ENCODE measurements around the gene MS4A10. TPM values are rescaled to one million over a fixed set of nuclear protein-coding genes. Genes with fewer than 3 reads are reported as not detected.
"Not testable (repeated sequence)": the region's sequence is repeated elsewhere in the genome, so short reads cannot be mapped to it uniquely, and the experiment has no call there.

The MS4A10 gene
- total RNA-seq, 2 experiments from 2014 or later, result not detected

- H3K36me3 Mint-ChIP-seq (ENCODE audit: low read depth), result no peaks in the 10 kb centered on the region
- no peak for DNase-seq
Observed at GRCh38 chr11:60757231-60757800, 27.8 kb upstream of the MS4A10 start.

GRCh38 chr11:60758671-60759070 lies 26.5 kb upstream of the MS4A10 start:
- H3K4me3 Mint-ChIP-seq; H3K4me1 Mint-ChIP-seq; H3K36me3 Mint-ChIP-seq (ENCODE audit: low read depth); H3K27ac Mint-ChIP-seq; H3K9me3 Mint-ChIP-seq; DNase-seq; CTCF ChIA-PET; POLR2A ChIA-PET: not testable (repeated sequence)
- peaks cover 33% of the 10 kb centered on the region for H3K27me3 Mint-ChIP-seq

More at GRCh38 chr11:60757231-60757800, 27.8 kb upstream of the MS4A10 start:
- H3K4me3 Mint-ChIP-seq, result no peak overlapping the region
- H3K27me3 Mint-ChIP-seq, result peaks cover 38% of the 10 kb centered on the region
- ChIA-PET CTCF (interaction anchor here (1.3 to 1.6 kb wide), 2 partner anchors 8 to 18 kb away, joined by 5 to 7 read pairs; no protein-coding TSS in a partner anchor), POLR2A (no interaction called here)
- no peaks in the 10 kb centered on the region for H3K4me1 Mint-ChIP-seq
- H3K9me3 Mint-ChIP-seq, result no peaks in the 10 kb centered on the region
- H3K27ac Mint-ChIP-seq, result no peak overlapping the region

- DNase-seq; H3K4me3 Mint-ChIP-seq; H3K9me3 Mint-ChIP-seq; H3K4me1 Mint-ChIP-seq; H3K27ac Mint-ChIP-seq; CTCF ChIA-PET; POLR2A ChIA-PET; H3K36me3 Mint-ChIP-seq (ENCODE audit: low read depth): not testable (repeated sequence)
- H3K27me3 Mint-ChIP-seq, result peaks cover 33% of the 10 kb centered on the region
Observed at GRCh38 chr11:60759438-60760225, 25.5 kb upstream of the MS4A10 start.

GRCh38 chr11:60761436-60762190 lies 23.5 kb upstream of the MS4A10 start:
- Mint-ChIP-seq H3K27me3 (peaks cover 34% of the 10 kb centered on the region), H3K4me1 (peaks cover 5% of the 10 kb centered on the region), H3K36me3 (ENCODE audit: low read depth) (no peaks in the 10 kb centered on the region), H3K4me3 (no peak overlapping the region), H3K9me3 (no peaks in the 10 kb centered on the region), H3K27ac (no peak overlapping the region)
- CTCF ChIA-PET, result interaction anchor here (0.9 to 6.3 kb wide), 4 partner anchors 11 to 399 kb away, joined by 3 to 83 read pairs (median 5); no protein-coding TSS in a partner anchor
- POLR2A ChIA-PET, result no interaction called here
- no peak for DNase-seq

- CTCF ChIA-PET, result interaction anchor here (0.6 to 6.3 kb wide), 8 partner anchors 9 to 400 kb away, joined by 3 to 83 read pairs (median 4); no protein-coding TSS in a partner anchor
- DNase-seq, result no peak
- Mint-ChIP-seq H3K27ac (no peak overlapping the region), H3K4me3 (no peak overlapping the region), H3K4me1 (peaks cover 5% of the 10 kb centered on the region), H3K36me3 (ENCODE audit: low read depth) (no peaks in the 10 kb centered on the region), H3K27me3 (peaks cover 34% of the 10 kb centered on the region), H3K9me3 (no peaks in the 10 kb centered on the region)
- POLR2A ChIA-PET, result no interaction called here
Observed at GRCh38 chr11:60762851-60763691, 22.1 kb upstream of the MS4A10 start.

GRCh38 chr11:60763692-60764369 lies 21.3 kb upstream of the MS4A10 start:
- H3K4me1 Mint-ChIP-seq, result peaks cover 5% of the 10 kb centered on the region
- POLR2A ChIA-PET, result no interaction called here
- H3K36me3 Mint-ChIP-seq (ENCODE audit: low read depth), result no peaks in the 10 kb centered on the region
- peaks cover 28% of the 10 kb centered on the region for H3K27me3 Mint-ChIP-seq
- no peak overlapping the region for H3K27ac Mint-ChIP-seq
- H3K4me3 Mint-ChIP-seq, result no peak overlapping the region
- H3K9me3 Mint-ChIP-seq, result no peaks in the 10 kb centered on the region
- DNase-seq, result no peak
- CTCF ChIA-PET, result interaction anchor here (0.8 to 6.3 kb wide), 4 partner anchors 14 to 131 kb away, joined by 3 to 83 read pairs (median 4); no protein-coding TSS in a partner anchor

GRCh38 chr11:60764879-60765278 lies 20.3 kb upstream of the MS4A10 start:
- POLR2A ChIA-PET, result no interaction called here
- H3K9me3 Mint-ChIP-seq, result no peaks in the 10 kb centered on the region
- no peak overlapping the region for H3K4me3 Mint-ChIP-seq
- no peaks in the 10 kb centered on the region for H3K36me3 Mint-ChIP-seq (ENCODE audit: low read depth)
- no peak overlapping the region for H3K27ac Mint-ChIP-seq
- CTCF ChIA-PET, result interaction anchor here (1.1 to 6.3 kb wide), 5 partner anchors 8 to 401 kb away, joined by 3 to 83 read pairs (median 3); partner anchors contain the start of gene MS4A15
- H3K27me3 Mint-ChIP-seq, result peaks cover 17% of the 10 kb centered on the region
- DNase-seq, result no peak
- H3K4me1 Mint-ChIP-seq, result peaks cover 5% of the 10 kb centered on the region

- Mint-ChIP-seq H3K9me3 (no peaks in the 10 kb centered on the region), H3K36me3 (ENCODE audit: low read depth) (no peaks in the 10 kb centered on the region), H3K27ac (no peak overlapping the region), H3K4me1 (peaks cover 5% of the 10 kb centered on the region), H3K27me3 (peaks cover 12% of the 10 kb centered on the region), H3K4me3 (no peak overlapping the region)
- CTCF ChIA-PET, result interaction anchor here (1.1 to 6.3 kb wide), 5 partner anchors 9 to 402 kb away, joined by 3 to 83 read pairs (median 3); partner anchors contain the start of gene MS4A15
- POLR2A ChIA-PET, result no interaction called here
- DNase-seq, result no peak
Observed at GRCh38 chr11:60765355-60765754, 19.8 kb upstream of the MS4A10 start.

- ChIA-PET POLR2A (no interaction called here), CTCF (interaction anchor here (1.0 to 6.3 kb wide), 4 partner anchors 10 to 421 kb away, joined by 3 to 83 read pairs (median 5); partner anchors contain the start of gene MS4A15)
- H3K27me3 Mint-ChIP-seq, result peaks cover 4% of the 10 kb centered on the region
- H3K27ac Mint-ChIP-seq, result no peak overlapping the region
- no peaks in the 10 kb centered on the region for H3K36me3 Mint-ChIP-seq (ENCODE audit: low read depth)
- peaks cover 5% of the 10 kb centered on the region for H3K4me1 Mint-ChIP-seq
- DNase-seq, result no peak
- H3K9me3 Mint-ChIP-seq, result no peaks in the 10 kb centered on the region
- no peak overlapping the region for H3K4me3 Mint-ChIP-seq
Observed at GRCh38 chr11:60766547-60766946, 18.6 kb upstream of the MS4A10 start.

- Mint-ChIP-seq H3K36me3 (ENCODE audit: low read depth) (no peaks in the 10 kb centered on the region), H3K4me1 (peaks cover 5% of the 10 kb centered on the region), H3K27ac (no peak overlapping the region), H3K27me3 (peaks cover 4% of the 10 kb centered on the region), H3K9me3 (no peaks in the 10 kb centered on the region), H3K4me3 (no peak overlapping the region)
- CTCF ChIA-PET, result interaction anchor here (1.0 to 6.3 kb wide), 2 partner anchors 10 to 421 kb away, joined by 3 to 83 read pairs; no protein-coding TSS in a partner anchor
- POLR2A ChIA-PET, result no interaction called here
- peak; percentile 21 for DNase-seq
Observed at GRCh38 chr11:60767388-60767811, 17.7 kb upstream of the MS4A10 start.

- POLR2A ChIA-PET, result no interaction called here
Observed at GRCh38 chr11:60768202-60768601, 16.9 kb upstream of the MS4A10 start.

GRCh38 chr11:60769273-60769672 lies 15.9 kb upstream of the MS4A10 start:
- peaks cover 4% of the 10 kb centered on the region for H3K27me3 Mint-ChIP-seq
- ChIA-PET CTCF (no interaction called here), POLR2A (no interaction called here)
- no peak for DNase-seq
- H3K27ac Mint-ChIP-seq, result no peak overlapping the region
- no peaks in the 10 kb centered on the region for H3K36me3 Mint-ChIP-seq (ENCODE audit: low read depth)
- no peak overlapping the region for H3K4me3 Mint-ChIP-seq
- peaks cover 1% of the 10 kb centered on the region for H3K4me1 Mint-ChIP-seq
- no peaks in the 10 kb centered on the region for H3K9me3 Mint-ChIP-seq

More at GRCh38 chr11:60768202-60768601, 16.9 kb upstream of the MS4A10 start:
- DNase-seq, result no peak
- Mint-ChIP-seq H3K4me1 (peaks cover 5% of the 10 kb centered on the region), H3K9me3 (no peaks in the 10 kb centered on the region), H3K36me3 (ENCODE audit: low read depth) (no peaks in the 10 kb centered on the region), H3K27me3 (peaks cover 4% of the 10 kb centered on the region), H3K4me3 (no peak overlapping the region), H3K27ac (no peak overlapping the region)
- CTCF ChIA-PET, result no interaction called here

Measured in activated CD4-positive, alpha-beta memory T cell treated with anti-CD3 and anti-CD28 coated beads, Interleukin-2, amount 10 ng/mL, durations not matched to agents 7 days and 5 days (primary cell).